SKM-1 treated with dmso at 0.1 percent for 144 hours (cell line): ENCODE measurements around the gene SPAG16.
"Not testable (repeated sequence)": the region's sequence is repeated elsewhere in the genome, so short reads cannot be mapped to it uniquely, and the experiment has no call there.

Source experiments
- DNase-seq: peaks from one replicate; lab custom pipeline; 2025; ENCODE audit not compliant: unreplicated experiment; lab: John Stamatoyannopoulos, UW

The SPAG16 gene

GRCh38 chr2:213407027-213407426 is 122.8 kb downstream of the SPAG16 start:
- DNase-seq = not testable (repeated sequence)

GRCh38 chr2:213408426-213409070 is 124.3 kb downstream of the SPAG16 start:
- not testable (repeated sequence) for DNase-seq

- not testable (repeated sequence) for DNase-seq
These were observed 126.4 kb downstream of the SPAG16 start for GRCh38 chr2:213410687-213411086.

GRCh38 chr2:213411582-213412289 is 127.5 kb downstream of the SPAG16 start:
- DNase-seq = no peak

GRCh38 chr2:213415093-213415492 is 130.8 kb downstream of the SPAG16 start:
- no peak for DNase-seq

GRCh38 chr2:213416832-213417231 is 132.6 kb downstream of the SPAG16 start:
- no peak for DNase-seq

GRCh38 chr2:213419980-213420379 is 135.7 kb downstream of the SPAG16 start:
- DNase-seq = no peak

- DNase-seq = no peak
These were observed 136.6 kb downstream of the SPAG16 start for GRCh38 chr2:213420828-213421385.

GRCh38 chr2:213422211-213422610 is 137.9 kb downstream of the SPAG16 start:
- no peak for DNase-seq

GRCh38 chr2:213425618-213426017 is 141.4 kb downstream of the SPAG16 start:
- DNase-seq = no peak

GRCh38 chr2:213429516-213429915 is 145.3 kb downstream of the SPAG16 start:
- DNase-seq = no peak

GRCh38 chr2:213443921-213444320 is 159.7 kb downstream of the SPAG16 start:
- no peak for DNase-seq

GRCh38 chr2:213451542-213452239 is 167.4 kb downstream of the SPAG16 start:
- DNase-seq = no peak

GRCh38 chr2:213455316-213456008 is 171.2 kb downstream of the SPAG16 start:
- DNase-seq = no peak

GRCh38 chr2:213475433-213475832 is 191.2 kb downstream of the SPAG16 start:
- no peak for DNase-seq

GRCh38 chr2:213476641-213477040 is 192.4 kb downstream of the SPAG16 start:
- DNase-seq = no peak

GRCh38 chr2:213490087-213490486 is 205.8 kb downstream of the SPAG16 start:
- no peak for DNase-seq

- no peak for DNase-seq
These were observed 207.1 kb downstream of the SPAG16 start for GRCh38 chr2:213491376-213491775.

GRCh38 chr2:213496226-213496625 is 212.0 kb downstream of the SPAG16 start:
- DNase-seq = no peak

- DNase-seq = no peak
These were observed 216.6 kb downstream of the SPAG16 start for GRCh38 chr2:213500881-213501280.

GRCh38 chr2:213524164-213524563 is 239.9 kb downstream of the SPAG16 start:
- no peak for DNase-seq
